H1 (cell line): ENCODE measurements around the gene COL4A1.

Source experiments
- EP300 ChIP-seq, 2 experiments: IDR thresholded peaks; 1 replicate in 1 of 2; 2 replicates in 1 of 2; pipeline ENCODE4 v1.6.1; 2011 to 2012; ENCODE audit warnings: low read depth in 2 of 2, low read length in 2 of 2, mild to moderate bottlenecking in 2 of 2, borderline replicate concordance in 1 of 2, inconsistent platforms in 1 of 2, moderate library complexity in 1 of 2
- POLR2A ChIP-seq, 2 experiments: IDR thresholded peaks; 1 replicate in 1 of 2; 2 replicates in 1 of 2; pipeline ENCODE4 v1.6.1; 2011; ENCODE audit warnings: low read depth in 2 of 2, low read length in 2 of 2, mild to moderate bottlenecking in 2 of 2; ENCODE audit errors: control extremely low read depth in 1 of 2
- TF ChIP-seq, protein P1 (sequence below), 3 experiments: IDR thresholded peaks; 1 replicate in 2 of 3; 2 replicates in 1 of 3; pipeline versions ENCODE4 v1.5.1 to v1.6.1; 2011; ENCODE audit warnings: low read length in 3 of 3, mild to moderate bottlenecking in 3 of 3, inconsistent platforms in 2 of 3, low read depth in 1 of 3, moderate library complexity in 1 of 3; ENCODE audit not compliant: insufficient read depth in 1 of 3; ENCODE audit errors: control extremely low read depth in 1 of 3

DNA sequence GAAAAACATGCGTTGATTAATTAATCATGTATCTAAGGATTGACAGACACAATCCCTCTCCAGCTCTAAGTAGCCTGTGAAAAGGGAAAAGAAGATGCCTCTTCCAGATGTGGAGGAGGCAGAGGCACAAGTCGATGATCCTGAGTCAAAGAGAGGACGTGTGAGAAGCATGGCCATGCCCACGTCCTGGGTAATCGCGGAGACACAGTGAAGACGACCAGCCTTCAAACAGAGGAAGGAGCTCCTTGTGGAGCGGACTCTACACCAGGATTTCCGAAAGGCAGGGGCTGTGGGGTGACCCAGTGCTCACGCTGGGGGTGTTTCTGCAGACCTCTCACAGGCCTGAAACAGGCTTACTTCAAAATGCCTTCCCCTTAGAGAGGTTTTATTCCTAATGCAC lies 70.5 kb downstream of the COL4A1 start:
- TF ChIP-seq POLR2A (IDR thresholded peaks at IDR 0.05; ENCODE audit: control extremely low read depth in 1 of 2, low read depth in 2 of 2, low read length in 2 of 2) (no peak), EP300 (IDR thresholded peaks at IDR 0.05; ENCODE audit: borderline replicate concordance in 1 of 2, low read depth in 2 of 2, low read length in 2 of 2) (no peak)
- TF ChIP-seq, protein P1, sequence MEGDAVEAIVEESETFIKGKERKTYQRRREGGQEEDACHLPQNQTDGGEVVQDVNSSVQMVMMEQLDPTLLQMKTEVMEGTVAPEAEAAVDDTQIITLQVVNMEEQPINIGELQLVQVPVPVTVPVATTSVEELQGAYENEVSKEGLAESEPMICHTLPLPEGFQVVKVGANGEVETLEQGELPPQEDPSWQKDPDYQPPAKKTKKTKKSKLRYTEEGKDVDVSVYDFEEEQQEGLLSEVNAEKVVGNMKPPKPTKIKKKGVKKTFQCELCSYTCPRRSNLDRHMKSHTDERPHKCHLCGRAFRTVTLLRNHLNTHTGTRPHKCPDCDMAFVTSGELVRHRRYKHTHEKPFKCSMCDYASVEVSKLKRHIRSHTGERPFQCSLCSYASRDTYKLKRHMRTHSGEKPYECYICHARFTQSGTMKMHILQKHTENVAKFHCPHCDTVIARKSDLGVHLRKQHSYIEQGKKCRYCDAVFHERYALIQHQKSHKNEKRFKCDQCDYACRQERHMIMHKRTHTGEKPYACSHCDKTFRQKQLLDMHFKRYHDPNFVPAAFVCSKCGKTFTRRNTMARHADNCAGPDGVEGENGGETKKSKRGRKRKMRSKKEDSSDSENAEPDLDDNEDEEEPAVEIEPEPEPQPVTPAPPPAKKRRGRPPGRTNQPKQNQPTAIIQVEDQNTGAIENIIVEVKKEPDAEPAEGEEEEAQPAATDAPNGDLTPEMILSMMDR (IDR thresholded peaks at IDR 0.05; ENCODE audit: control extremely low read depth in 1 of 3, insufficient read depth in 1 of 3, low read depth in 1 of 3, low read length in 3 of 3): no peak
